SK-N-SH (cell line): ENCODE measurements around the gene GRIK5. TPM values are rescaled to one million over a fixed set of nuclear protein-coding genes. Genes with fewer than 3 reads are reported as not detected.
A peak's percentile ranks its signal among the peaks of the same experiment; 100 is the strongest.

Experiments used
- CTCF ChIA-PET: fragments of 300-600, 350-600 bp; formaldehyde crosslinking; extraction: SDS; loops from one replicate; lab custom pipeline; 2021; lab: Yijun Ruan, JAX
- POLR2A ChIA-PET: fragments of 350-600 bp; sonication (Branson Sonifier 250); formaldehyde crosslinking; extraction: SDS; loops from one replicate; lab custom pipeline; 2020; ENCODE audit warnings: antibody characterized with exemption, inconsistent platforms; lab: Yijun Ruan, JAX
- DNase-seq: peaks from one replicate; pipeline ENCODE4 v3.0.0; 2012
- H2AFZ ChIP-seq: fragments of 200-600 bp; sonication (generic); 2 replicates; pipeline ENCODE4 v1.8.1; 2016; ENCODE audit warnings: antibody characterized with exemption, mild to moderate bottlenecking, low read depth
- H3F3A ChIP-seq: fragments of 200-600 bp; sonication (generic); replicated peaks from 2 replicates; pipeline ENCODE3; 2016; ENCODE audit warnings: antibody characterized with exemption, mild to moderate bottlenecking; ENCODE audit not compliant: insufficient read depth
- H3K27ac ChIP-seq, 2 experiments: fragments of 200-500 bp in 1 of 2; fragments of 200-600 bp in 1 of 2; sonication (Bioruptor generic) in 1 of 2; sonication (generic), shearing (Covaris generic) in 1 of 2; 2 replicates each; pipeline versions ENCODE4 v1.5.1 to v1.6.1; 2014 to 2016; ENCODE audit warnings: low read depth in 2 of 2, inconsistent platforms in 1 of 2, low read length in 1 of 2, mild to moderate bottlenecking in 1 of 2, mixed read lengths in 1 of 2
- H3K27me3 ChIP-seq: fragments of 200-600 bp; sonication (generic), shearing (Covaris generic); 2 replicates; pipeline ENCODE4 v1.6.1; 2016; ENCODE audit warnings: mixed run types; ENCODE audit not compliant: insufficient read depth
- H3K36me3 ChIP-seq, 2 experiments: fragments of 200-500 bp in 1 of 2; fragments of 200-600 bp in 1 of 2; sonication (Bioruptor generic) in 1 of 2; sonication (generic) in 1 of 2; replicated peaks in 1 of 2; 2 replicates each; pipeline versions ENCODE3 to v1.5.1; 2014 to 2016; ENCODE audit warnings: low read length in 1 of 2, mild to moderate bottlenecking in 1 of 2; ENCODE audit not compliant: insufficient read depth in 2 of 2, control insufficient read depth in 1 of 2
- H3K4me1 ChIP-seq, 2 experiments: fragments of 200-500 bp in 1 of 2; fragments of 200-600 bp in 1 of 2; sonication (Bioruptor generic) in 1 of 2; sonication (generic), shearing (Covaris generic) in 1 of 2; 2 replicates each; pipeline versions ENCODE4 v1.5.1 to v1.6.1; 2014 to 2016; ENCODE audit warnings: low read depth in 1 of 2, low read length in 1 of 2, mixed run types in 1 of 2; ENCODE audit not compliant: insufficient read depth in 2 of 2, control insufficient read depth in 1 of 2
- H3K4me2 ChIP-seq: fragments of 200-600 bp; sonication (generic), shearing (Covaris generic); 2 replicates; pipeline ENCODE4 v1.6.1; 2017; ENCODE audit warnings: mixed run types
- H3K4me3 ChIP-seq, 2 experiments: fragments of 200-500 bp in 1 of 2; fragments of 200-600 bp in 1 of 2; sonication (Bioruptor generic) in 1 of 2; sonication (generic), shearing (Covaris generic) in 1 of 2; 2 replicates each; pipeline versions ENCODE4 v1.5.1 to v1.8.1; 2014 to 2016; ENCODE audit warnings: low read depth in 2 of 2, inconsistent platforms in 1 of 2, low read length in 1 of 2, mild to moderate bottlenecking in 1 of 2, mixed read lengths in 1 of 2, moderate library complexity in 1 of 2
- H3K79me2 ChIP-seq: fragments of 200-600 bp; sonication (generic); 2 replicates; pipeline ENCODE4 v1.8.1; 2017; ENCODE audit warnings: mild to moderate bottlenecking; ENCODE audit not compliant: insufficient read depth
- H3K9ac ChIP-seq: fragments of 200-600 bp; sonication (generic); 2 replicates; pipeline ENCODE4 v1.6.1; 2017; ENCODE audit warnings: mixed run types
- H3K9me2 ChIP-seq: fragments of 200-600 bp; sonication (generic); 2 replicates; pipeline ENCODE4 v1.6.1; 2017; ENCODE audit warnings: mixed run types
- H3K9me3 ChIP-seq: fragments of 200-600 bp; sonication (generic); 2 replicates; pipeline ENCODE4 v1.6.1; 2017; ENCODE audit warnings: mixed run types, mild to moderate bottlenecking, moderate library complexity
- H4K20me1 ChIP-seq: fragments of 200-600 bp; sonication (generic); 2 replicates; pipeline ENCODE4 v1.6.1; 2017; ENCODE audit warnings: mild to moderate bottlenecking, mixed run types; ENCODE audit not compliant: insufficient read depth
- CTCF ChIP-seq: fragments of 200-600 bp; sonication (generic); IDR thresholded peaks from 2 replicates; pipeline ENCODE4 v1.6.1; 2017; ENCODE audit warnings: antibody characterized with exemption, mild to moderate bottlenecking, moderate library complexity
- EZH2phosphoT487 ChIP-seq: fragments of 200-600 bp; sonication (generic); IDR thresholded peaks from 2 replicates; pipeline ENCODE4 v1.6.1; 2017; ENCODE audit warnings: low read depth, mixed run types, mild to moderate bottlenecking, antibody characterized with exemption, moderate library complexity, borderline replicate concordance
- GABPA ChIP-seq: IDR thresholded peaks from 2 replicates; pipeline ENCODE4 v1.4.0; 2012; ENCODE audit warnings: low read depth, mild to moderate bottlenecking
- JUND ChIP-seq: IDR thresholded peaks from 2 replicates; pipeline ENCODE4 v1.4.0; 2012
- MAX ChIP-seq: IDR thresholded peaks from 2 replicates; pipeline ENCODE4 v1.4.0; 2012; ENCODE audit warnings: low read depth
- NFIC ChIP-seq: IDR thresholded peaks from 2 replicates; pipeline ENCODE4 v1.4.0; 2012; ENCODE audit warnings: borderline replicate concordance
- PBX3 ChIP-seq: IDR thresholded peaks from 2 replicates; pipeline ENCODE4; 2012
- POLR2AphosphoS5 ChIP-seq: IDR thresholded peaks from 2 replicates; pipeline ENCODE4 v1.6.1; 2012; ENCODE audit warnings: low read depth, low read length
- RXRA ChIP-seq: IDR thresholded peaks from 2 replicates; pipeline ENCODE4 v1.4.0; 2012; ENCODE audit warnings: low read depth, mild to moderate bottlenecking, borderline replicate concordance
- TAF1 ChIP-seq: IDR thresholded peaks from 2 replicates; pipeline ENCODE4 v1.6.1; 2012; ENCODE audit warnings: low read depth, mild to moderate bottlenecking, low read length, moderate library complexity, borderline replicate concordance
- USF2 ChIP-seq: fragments of 150-350 bp; IDR thresholded peaks from 2 replicates; pipeline ENCODE4 v1.6.1; 2017; ENCODE audit warnings: antibody characterized with exemption, low read length, low read depth, borderline replicate concordance
- YY1 ChIP-seq: IDR thresholded peaks from 2 replicates; pipeline ENCODE4 v1.4.0; 2012; ENCODE audit warnings: low read depth, mild to moderate bottlenecking
- WGBS: methylation state at CpG from one replicate; pipeline ENCODE4 v1.1.6; 2017; ENCODE audit warnings: low lambda C conversion rate; 5-methylcytosine and 5-hydroxymethylcytosine counted together
- polyA plus RNA-seq, 3 experiments: library from polyadenylated mRNA; depleted of rRNA; stranded (reverse); fragments of >200 nt; gene quantifications; 2 replicates each; pipeline ENCODE4 v1.2.3, GENCODE V29; 2012

The GRIK5 gene
- polyA plus RNA-seq, 1 of the 3 experiments (the other 2 are of a cell fraction) = 2.4 TPM

GRCh38 chr19:42024622-42025111 is 45.3 kb downstream of the GRIK5 start:
- Histone ChIP-seq H3K4me2 (no peak overlapping the region), H3K36me3 (no peaks in the 10 kb centered on the region), H3K79me2 (no peaks in the 10 kb centered on the region), H3K9me3 (no peaks in the 10 kb centered on the region), H3F3A (no peaks in the 10 kb centered on the region), H3K27me3 (no peaks in the 10 kb centered on the region), H3K27ac (no peak overlapping the region), H3K4me1 (no peaks in the 10 kb centered on the region), H3K4me3 (no peak overlapping the region), H4K20me1 (no peaks in the 10 kb centered on the region)
- 65% methylated on average over 11 of the region's 12 CpGs for WGBS
- no peak for DNase-seq
- TF ChIP-seq RXRA (no peak), PBX3 (no peak), MAX (no peak)
- TF ChIP-seq, all 33 proteins: peak for 0
- Histone ChIP-seq H2AFZ (no peak overlapping the region), H3K9ac (no peak overlapping the region), H3K9me2 (no peaks in the 10 kb centered on the region)
- ChIA-PET POLR2A (no interaction called here), CTCF (interaction anchor here (1.6 to 3.0 kb wide), 3 partner anchors 10 to 17 kb away, joined by 4 to 25 read pairs (median 4); no protein-coding TSS in a partner anchor)

GRCh38 chr19:42023943-42024260 is 46.1 kb downstream of the GRIK5 start:
- DNase-seq = no peak
- Histone ChIP-seq H3K79me2 (no peaks in the 10 kb centered on the region), H3K4me1 (no peaks in the 10 kb centered on the region), H3F3A (no peaks in the 10 kb centered on the region), H3K4me2 (no peak overlapping the region), H3K4me3 (no peak overlapping the region), H2AFZ (no peak overlapping the region), H3K9me3 (no peaks in the 10 kb centered on the region), H3K27ac (no peak overlapping the region), H4K20me1 (no peaks in the 10 kb centered on the region), H3K27me3 (no peaks in the 10 kb centered on the region), H3K9me2 (no peaks in the 10 kb centered on the region), H3K36me3 (no peaks in the 10 kb centered on the region), H3K9ac (no peak overlapping the region)
- no peak for TF ChIP-seq JUND
- 0 out of 2 replicates have a peak, but pooled peaks have one; percentile 2 for TF ChIP-seq CTCF
- WGBS = 59% methylated on average over 4 of the region's 4 CpGs
- ChIA-PET POLR2A (interaction anchor here (0.9 kb wide), 1 partner anchor 10 kb away, joined by 3 read pairs; no protein-coding TSS in a partner anchor), CTCF (interaction anchor here (1.0 to 3.0 kb wide), 14 partner anchors 9 to 66 kb away, joined by 3 to 25 read pairs (median 6); partner anchors contain the start of gene RABAC1)

GRCh38 chr19:42023121-42023942 is 46.7 kb downstream of the GRIK5 start:
- ChIA-PET POLR2A (interaction anchor here (0.9 kb wide), 1 partner anchor 11 kb away, joined by 3 read pairs; no protein-coding TSS in a partner anchor), CTCF (interaction anchor here (1.0 to 3.0 kb wide), 14 partner anchors 8 to 65 kb away, joined by 3 to 25 read pairs (median 6); partner anchors contain the start of gene RABAC1)
- H2AFZ ChIP-seq = no peak overlapping the region
- H3K27ac ChIP-seq = no peak overlapping the region
- H3K36me3 ChIP-seq = no peaks in the 10 kb centered on the region
- WGBS = 69% methylated on average over 15 of the region's 17 CpGs
- H3K4me2 ChIP-seq = no peak overlapping the region
- no peaks in the 10 kb centered on the region for H3K4me1 ChIP-seq
- no peaks in the 10 kb centered on the region for H4K20me1 ChIP-seq
- H3K79me2 ChIP-seq = no peaks in the 10 kb centered on the region
- no peaks in the 10 kb centered on the region for H3F3A ChIP-seq
- no peaks in the 10 kb centered on the region for H3K27me3 ChIP-seq
- no peak overlapping the region for H3K4me3 ChIP-seq
- DNase-seq = peak; percentile 63
- no peak overlapping the region for H3K9ac ChIP-seq
- no peaks in the 10 kb centered on the region for H3K9me2 ChIP-seq
- no peaks in the 10 kb centered on the region for H3K9me3 ChIP-seq
- no peak for TF ChIP-seq NFIC
- TF ChIP-seq CTCF = peak; percentile 43
- TF ChIP-seq POLR2AphosphoS5 = no peak
- TF ChIP-seq TAF1 = no peak
- no peak for TF ChIP-seq USF2
- no peak for TF ChIP-seq GABPA
- no peak for TF ChIP-seq YY1
- no peak for TF ChIP-seq MAX
- TF ChIP-seq EZH2phosphoT487 = no peak
